GM12878 (cell line): Measurements from ENCODE around the gene CD180. TPM values are rescaled to one million over a fixed set of nuclear protein-coding genes. Genes with fewer than 3 reads are reported as not detected.
A peak's percentile ranks its signal among the peaks of the same experiment; 100 is the strongest.

Experiments
- ATAC-seq: fragments of 200-7000 bp; cut with Tn5 transposase; 3 replicates; pipeline ENCODE4 v1.9.1; 2020; ENCODE audit warnings: mild to moderate bottlenecking, moderate library complexity
- BruUV-seq: library from RNA; stranded (reverse); fragments of 400-500 nt; replicated peaks from 2 replicates; lab custom pipeline; 2021; lab: Mats Ljungman, UMichigan
- CTCF ChIA-PET: fragments of 300-600 bp; sonication (Branson Sonifier 250); formaldehyde crosslinking; extraction: SDS; loops from one replicate; lab custom pipeline; 2021; ENCODE audit warnings: inconsistent platforms; lab: Yijun Ruan, JAX
- POLR2A ChIA-PET: fragments of 350-600 bp; formaldehyde crosslinking; extraction: SDS; loops from one replicate; lab custom pipeline; 2021; ENCODE audit warnings: inconsistent platforms; lab: Charles Lee
- RAD21 ChIA-PET: fragments of 300-600 bp; sonication (Branson Sonifier 250); formaldehyde crosslinking; loops from one replicate; lab custom pipeline; 2023; ENCODE audit warnings: antibody characterized with exemption; ENCODE audit not compliant: unreplicated experiment; lab: Charles Lee
- SMC1A ChIA-PET: fragments of 300-600 bp; sonication (Branson Sonifier 250); formaldehyde crosslinking; loops from one replicate; lab custom pipeline; 2023; ENCODE audit not compliant: unreplicated experiment, uncharacterized antibody; lab: Charles Lee
- DNase-seq: peaks from one replicate; pipeline ENCODE4 v3.0.0-alpha.2; 2011; ENCODE audit warnings: low read depth, low spot score
- FAIRE-seq: peaks from 3 replicates; lab custom pipeline; 2011; peaks lifted over from hg19 to GRCh38; lab: Jason Lieb, UNC
- H2AFZ ChIP-seq: 2 replicates; pipeline ENCODE4 v1.6.0; 2011; ENCODE audit warnings: low read depth, low read length, control low read depth; ENCODE audit not compliant: control insufficient read depth
- H3K27ac ChIP-seq: 2 replicates; pipeline ENCODE4 v1.5.1; 2011; ENCODE audit warnings: control low read depth; ENCODE audit not compliant: control insufficient read depth, insufficient read depth
- H3K27me3 ChIP-seq, 2 experiments: replicated peaks in 1 of 2; 2 replicates each; pipeline versions ENCODE4 v1.6.0 to v1.6.1; 2011; ENCODE audit warnings: low read length in 1 of 2; ENCODE audit not compliant: control insufficient read depth in 2 of 2, insufficient read depth in 2 of 2
- H3K36me3 ChIP-seq, 2 experiments: 2 replicates each; pipeline ENCODE4 v1.5.1; 2011; ENCODE audit warnings: low read length in 1 of 2; ENCODE audit not compliant: control insufficient read depth in 2 of 2, insufficient read depth in 2 of 2
- H3K4me1 ChIP-seq: 2 replicates; pipeline ENCODE4 v1.6.1; 2011; ENCODE audit warnings: mild to moderate bottlenecking, low read length, moderate library complexity, mixed read lengths; ENCODE audit not compliant: control insufficient read depth, insufficient read depth
- H3K4me2 ChIP-seq: 2 replicates; pipeline ENCODE4 v1.6.0; 2011; ENCODE audit warnings: control low read depth; ENCODE audit not compliant: control insufficient read depth, insufficient read depth
- H3K4me3 ChIP-seq: fragments of 200-600 bp; sonication (generic); 2 replicates; pipeline ENCODE4 v1.5.1; 2016
- H3K79me2 ChIP-seq: 2 replicates; pipeline ENCODE4 v1.6.0; 2011; ENCODE audit warnings: low read length; ENCODE audit not compliant: control insufficient read depth, insufficient read depth
- H3K9ac ChIP-seq: 2 replicates; pipeline ENCODE4 v1.8.0; 2011; ENCODE audit warnings: low read length, control low read depth, mixed read lengths; ENCODE audit not compliant: control insufficient read depth, insufficient read depth
- H3K9me3 ChIP-seq: replicated peaks from 3 replicates; pipeline ENCODE4 v1.5.1; 2011; ENCODE audit warnings: mild to moderate bottlenecking, low read length; ENCODE audit not compliant: control insufficient read depth, insufficient read depth
- H4K20me1 ChIP-seq: 2 replicates; pipeline ENCODE4 v1.6.0; 2011; ENCODE audit not compliant: control insufficient read depth, insufficient read depth
- BHLHE40 ChIP-seq, 2 experiments: fragments of 450-650 bp in 1 of 2; IDR thresholded peaks; 2 replicates each; pipeline ENCODE4 v1.6.1; 2011 to 2017; ENCODE audit warnings: low read depth in 2 of 2, borderline replicate concordance in 1 of 2, improper control_type of control experiment in 1 of 2, low read length in 1 of 2, mild to moderate bottlenecking in 1 of 2
- CHD4 ChIP-seq: fragments of 200-600 bp; sonication (generic); IDR thresholded peaks from 2 replicates; pipeline ENCODE4 v1.6.1; 2016; ENCODE audit warnings: mild to moderate bottlenecking
- CREM ChIP-seq: IDR thresholded peaks from 2 replicates; pipeline ENCODE4 v1.6.1; 2014; ENCODE audit warnings: antibody characterized with exemption, low read depth
- EGR1 ChIP-seq, 2 experiments: IDR thresholded peaks; 1 replicate in 1 of 2; 2 replicates in 1 of 2; pipeline ENCODE4 v1.6.1; 2011 to 2012; ENCODE audit warnings: low read depth in 2 of 2, low read length in 2 of 2, borderline replicate concordance in 1 of 2, mild to moderate bottlenecking in 1 of 2, moderate library complexity in 1 of 2
- GABPA ChIP-seq: IDR thresholded peaks from 2 replicates; pipeline ENCODE4 v1.6.1; 2014; ENCODE audit warnings: antibody characterized with exemption, low read depth, mild to moderate bottlenecking, inconsistent platforms
- HDAC6 ChIP-seq: fragments of 200-600 bp; sonication (generic); IDR thresholded peaks from one replicate; pipeline ENCODE4 v1.8.0; 2017; ENCODE audit warnings: antibody characterized with exemption; ENCODE audit not compliant: unreplicated experiment
- IRF4 ChIP-seq: IDR thresholded peaks from 2 replicates; pipeline ENCODE4 v1.6.1; 2011; ENCODE audit warnings: low read depth, low read length
- JUNB ChIP-seq: IDR thresholded peaks from 2 replicates; pipeline ENCODE4 v1.6.1; 2016; ENCODE audit warnings: antibody characterized with exemption, mild to moderate bottlenecking
- KLF5 ChIP-seq: fragments of 450-650 bp; IDR thresholded peaks from 2 replicates; pipeline ENCODE4 v1.6.1; 2014; ENCODE audit warnings: mild to moderate bottlenecking; ENCODE audit not compliant: partially characterized antibody
- MYB ChIP-seq: fragments of 150-350 bp; IDR thresholded peaks from 2 replicates; pipeline ENCODE4 v1.6.1; 2014; ENCODE audit warnings: mild to moderate bottlenecking, low read depth, low read length, borderline replicate concordance
- NBN ChIP-seq: fragments of 450-650 bp; IDR thresholded peaks from 2 replicates; pipeline ENCODE4 v1.6.1; 2016
- NFXL1 ChIP-seq: fragments of 450-650 bp; IDR thresholded peaks from 2 replicates; pipeline ENCODE4 v1.6.1; 2017; ENCODE audit warnings: antibody characterized with exemption, mild to moderate bottlenecking, borderline replicate concordance
- NR2C1 ChIP-seq: fragments of 450-650 bp; IDR thresholded peaks from 2 replicates; pipeline ENCODE4 v1.6.1; 2017; ENCODE audit warnings: antibody characterized with exemption, mild to moderate bottlenecking, moderate library complexity
- POLR2A ChIP-seq: IDR thresholded peaks from 2 replicates; pipeline ENCODE4 v1.6.1; 2011; ENCODE audit warnings: low read depth, mild to moderate bottlenecking, low read length
- POLR2AphosphoS5 ChIP-seq: IDR thresholded peaks from 2 replicates; pipeline ENCODE4 v1.6.1; 2011; ENCODE audit warnings: mild to moderate bottlenecking, low read length, inconsistent platforms
- RAD51 ChIP-seq: fragments of 450-650 bp; IDR thresholded peaks from 2 replicates; pipeline ENCODE4 v1.6.1; 2016; ENCODE audit warnings: moderate library complexity, mild to moderate bottlenecking, inconsistent platforms
- RB1 ChIP-seq: fragments of 450-650 bp; formaldehyde crosslinking; IDR thresholded peaks from 2 replicates; pipeline ENCODE4 v1.6.1; 2017; ENCODE audit warnings: mild to moderate bottlenecking, borderline replicate concordance
- RUNX3 ChIP-seq: IDR thresholded peaks from 2 replicates; pipeline ENCODE4 v1.6.1; 2012; ENCODE audit warnings: low read length, inconsistent platforms
- SREBF1 ChIP-seq: IDR thresholded peaks from 2 replicates; pipeline ENCODE4 v1.6.1; 2012; ENCODE audit warnings: mild to moderate bottlenecking, low read length
- STAT1 ChIP-seq: fragments of 450-650 bp; conservative IDR thresholded peaks from 2 replicates; pipeline ENCODE4 v1.6.1; 2014; ENCODE audit warnings: antibody characterized with exemption, mild to moderate bottlenecking
- TARDBP ChIP-seq: IDR thresholded peaks from 2 replicates; pipeline ENCODE4 v1.6.1; 2016; ENCODE audit warnings: borderline replicate concordance
- TCF12 ChIP-seq: IDR thresholded peaks from 2 replicates; pipeline ENCODE4 v1.6.1; 2011; ENCODE audit warnings: low read depth, mild to moderate bottlenecking, low read length
- ZBED1 ChIP-seq: IDR thresholded peaks from 2 replicates; pipeline ENCODE4 v1.6.1; 2016; ENCODE audit warnings: borderline replicate concordance
- ZNF384 ChIP-seq: IDR thresholded peaks from 2 replicates; pipeline ENCODE4 v1.6.1; 2012; ENCODE audit warnings: low read depth, mild to moderate bottlenecking, low read length, improper control_type of control experiment, borderline replicate concordance
- WGBS: methylation state at CpG from one replicate; pipeline ENCODE4 v1.1.6; 2016; ENCODE audit warnings: low lambda C conversion rate; ENCODE audit not compliant: insufficient replicate concordance, insufficient coverage; ENCODE audit errors: missing lambda C conversion rate; 5-methylcytosine and 5-hydroxymethylcytosine counted together
- in situ Hi-C: fragments of 300-500 bp; cut with MboI; formaldehyde crosslinking; loops from 9 replicates; pipeline ENCODE4 v1.14.3; 2018; ENCODE audit warnings: mixed read lengths
- intact Hi-C: fragments of 100-400 bp; cut with micrococcal nuclease; formaldehyde crosslinking; loops from one replicate; pipeline ENCODE4 v1.14.2; 2022; ENCODE audit not compliant: unreplicated experiment
- polyA plus RNA-seq, 11 experiments: library from polyadenylated mRNA; depleted of rRNA in 4 of 11; unstranded in 6 of 11; stranded (reverse) in 5 of 11; fragments of >200 nt; fragmentation: Nextera tagmentation in 4 of 11; fragmentation: Illumina TruSeq in 1 of 11; extraction: Ambion mirVana in 4 of 11; extraction: Trizol in 1 of 11; gene quantifications; 1 replicate in 1 of 11; 2 replicates in 10 of 11; pipeline versions ENCODE4 v1.2.1 to v1.2.3, GENCODE V29; 2011 to 2016; ENCODE audit warnings: inconsistent platforms in 2 of 11, missing spikeins in 2 of 11, low read depth in 1 of 11
- total RNA-seq, 4 experiments: library from RNA; depleted of rRNA in 3 of 4; stranded (reverse); fragments of >200 nt in 3 of 4; fragmentation: Illumina TruSeq in 1 of 4; extraction: Trizol in 1 of 4; gene quantifications; 2 replicates each; pipeline versions ENCODE4 v1.2.1 to v1.2.3, GENCODE V29; 2013 to 2021
- TF ChIP-seq, protein P1 (sequence below): fragments of 450-650 bp; IDR thresholded peaks from 2 replicates; pipeline ENCODE4 v1.6.1; 2017; ENCODE audit warnings: antibody characterized with exemption, mild to moderate bottlenecking, moderate library complexity
- TF ChIP-seq, protein P2 (sequence below): IDR thresholded peaks from 2 replicates; pipeline ENCODE4 v1.6.1; 2012; ENCODE audit warnings: low read depth, low read length, improper control_type of control experiment

Gene CD180
- total and polyA plus RNA-seq, 10 of the 15 experiments (the other 5 are each of a cell fraction or from before 2014, with no cell fraction given) = 0.22 to 9.7 (median 2.9) TPM

DNA sequence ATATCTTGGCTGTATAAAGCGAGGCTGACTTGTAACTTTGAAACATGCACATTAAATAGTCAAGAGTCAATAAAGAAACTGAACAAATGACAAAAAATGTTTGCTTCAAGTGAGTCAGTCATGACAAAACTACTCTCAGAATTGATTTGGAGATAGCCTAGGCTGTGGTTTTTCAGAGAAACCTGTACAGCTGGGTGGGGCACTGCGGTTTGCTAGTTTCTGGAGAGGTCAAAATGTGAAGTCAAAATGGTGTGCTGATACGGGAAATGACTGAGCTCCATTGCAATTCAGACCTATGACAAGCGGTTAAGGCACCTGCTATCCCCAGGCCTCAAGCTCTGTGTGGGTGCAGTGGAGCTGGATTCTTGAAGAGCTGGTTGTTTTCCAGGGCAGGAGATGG, 10.3 kb upstream of the CD180 start:
- Histone ChIP-seq H3K4me2 (peak overlapping the region; percentile 26), H4K20me1 (no peaks in the 10 kb centered on the region), H3K36me3 (no peaks in the 10 kb centered on the region), H3K27me3 (no peaks in the 10 kb centered on the region), H3K9ac (no peak overlapping the region), H3K27ac (peak overlapping the region; percentile 94), H2AFZ (no peak overlapping the region), H3K4me1 (peaks cover 60% of the 10 kb centered on the region), H3K9me3 (no peaks in the 10 kb centered on the region), H3K4me3 (0 out of 2 replicates have a peak overlapping the region, but pooled peaks have one; percentile 20), H3K79me2 (no peaks in the 10 kb centered on the region)
- 0% methylated on average over 4 of the region's 4 CpGs for WGBS
- SMC1A ChIA-PET = interaction anchor here (0.7 to 5.7 kb wide), 14 partner anchors 8 to 898 kb away, joined by 3 to 29 read pairs (median 4); no protein-coding TSS in a partner anchor
- ATAC-seq (peak; percentile 92), DNase-seq (peak; percentile 94), FAIRE-seq (peak; percentile 100)
- intact Hi-C loops (loop anchor here (1.0 to 10.0 kb wide), 6 partner anchors 9 to 900 kb away; no protein-coding TSS in a partner anchor), in situ Hi-C loops (loop anchor here (25.0 kb wide), 1 partner anchor 395 kb away; no protein-coding TSS in a partner anchor)
- RAD21 ChIA-PET = interaction anchor here (0.8 to 5.8 kb wide), 10 partner anchors 8 to 900 kb away, joined by 3 to 71 read pairs (median 4); no protein-coding TSS in a partner anchor
- CTCF ChIA-PET = interaction anchor here (0.7 to 10.0 kb wide), 11 partner anchors 9 to 1480 kb away, joined by 3 to 137 read pairs (median 6); partner anchors contain the start of gene CD180
- no TSS peak for BruUV-seq
- POLR2A ChIA-PET = interaction anchor here (0.7 to 1.2 kb wide), 3 partner anchors 15 to 49 kb away, joined by 3 read pairs; no protein-coding TSS in a partner anchor
- peak; percentile 89 for TF ChIP-seq CREM
- no peak for TF ChIP-seq POLR2AphosphoS5
- 0 out of 3 replicates have a peak, but pooled peaks of 1 of the 2 experiments have one; percentile 20 for TF ChIP-seq EGR1 (IDR thresholded peaks at IDR 0.05; ENCODE audit: borderline replicate concordance in 1 of 2, low read depth in 2 of 2, low read length in 2 of 2)
- no peak for TF ChIP-seq KLF5
- peak; percentile 86 for TF ChIP-seq ZBED1
- TF ChIP-seq NBN = peak; percentile 63
- TF ChIP-seq HDAC6 = no peak
- TF ChIP-seq NR2C1 = no peak
- TF ChIP-seq, protein P1, sequence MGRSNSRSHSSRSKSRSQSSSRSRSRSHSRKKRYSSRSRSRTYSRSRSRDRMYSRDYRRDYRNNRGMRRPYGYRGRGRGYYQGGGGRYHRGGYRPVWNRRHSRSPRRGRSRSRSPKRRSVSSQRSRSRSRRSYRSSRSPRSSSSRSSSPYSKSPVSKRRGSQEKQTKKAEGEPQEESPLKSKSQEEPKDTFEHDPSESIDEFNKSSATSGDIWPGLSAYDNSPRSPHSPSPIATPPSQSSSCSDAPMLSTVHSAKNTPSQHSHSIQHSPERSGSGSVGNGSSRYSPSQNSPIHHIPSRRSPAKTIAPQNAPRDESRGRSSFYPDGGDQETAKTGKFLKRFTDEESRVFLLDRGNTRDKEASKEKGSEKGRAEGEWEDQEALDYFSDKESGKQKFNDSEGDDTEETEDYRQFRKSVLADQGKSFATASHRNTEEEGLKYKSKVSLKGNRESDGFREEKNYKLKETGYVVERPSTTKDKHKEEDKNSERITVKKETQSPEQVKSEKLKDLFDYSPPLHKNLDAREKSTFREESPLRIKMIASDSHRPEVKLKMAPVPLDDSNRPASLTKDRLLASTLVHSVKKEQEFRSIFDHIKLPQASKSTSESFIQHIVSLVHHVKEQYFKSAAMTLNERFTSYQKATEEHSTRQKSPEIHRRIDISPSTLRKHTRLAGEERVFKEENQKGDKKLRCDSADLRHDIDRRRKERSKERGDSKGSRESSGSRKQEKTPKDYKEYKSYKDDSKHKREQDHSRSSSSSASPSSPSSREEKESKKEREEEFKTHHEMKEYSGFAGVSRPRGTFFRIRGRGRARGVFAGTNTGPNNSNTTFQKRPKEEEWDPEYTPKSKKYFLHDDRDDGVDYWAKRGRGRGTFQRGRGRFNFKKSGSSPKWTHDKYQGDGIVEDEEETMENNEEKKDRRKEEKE = no peak
- TF ChIP-seq TCF12 = peak; percentile 92
- no peak for TF ChIP-seq SREBF1
- TF ChIP-seq BHLHE40 (IDR thresholded peaks at IDR 0.05; ENCODE audit: borderline replicate concordance in 1 of 2, low read depth in 2 of 2, low read length in 1 of 2) = peak; percentile 55 to 59; a peak in 2 of 4 replicates
- no peak for TF ChIP-seq STAT1
- no peak for TF ChIP-seq POLR2A
- no peak for TF ChIP-seq CHD4
- TF ChIP-seq RB1 = no peak
- TF ChIP-seq RUNX3 = peak; percentile 100
- 0 out of 2 replicates have a peak, but pooled peaks have one; percentile 36 for TF ChIP-seq TARDBP
- no peak for TF ChIP-seq RAD51
- TF ChIP-seq, protein P2, sequence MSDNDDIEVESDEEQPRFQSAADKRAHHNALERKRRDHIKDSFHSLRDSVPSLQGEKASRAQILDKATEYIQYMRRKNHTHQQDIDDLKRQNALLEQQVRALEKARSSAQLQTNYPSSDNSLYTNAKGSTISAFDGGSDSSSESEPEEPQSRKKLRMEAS = no peak
- TF ChIP-seq NFXL1 = no peak
- TF ChIP-seq MYB = no peak
- peak; percentile 51; the same call in 1 of the 2 replicates for TF ChIP-seq ZNF384
- peak; percentile 58; the same call in 1 of the 2 replicates for TF ChIP-seq GABPA
- TF ChIP-seq IRF4 = peak; percentile 85
- TF ChIP-seq JUNB = peak; percentile 89
